ENCODE data around the gene THAP7.
A peak's percentile ranks its signal among the peaks of the same experiment; 100 is the strongest.

The THAP7 gene

GRCh38 chr22:20992456-20993303, 9.2 kb downstream of the THAP7 start:
- DNase-seq = no peak

- DNase-seq = no peak
These were observed 9.9 kb downstream of the THAP7 start for GRCh38 chr22:20992056-20992442.

GRCh38 chr22:20991252-20992055, 10.5 kb downstream of the THAP7 start:
- DNase-seq = no peak

GRCh38 chr22:20990184-20991180, 11.4 kb downstream of the THAP7 start:
- no peak for DNase-seq

GRCh38 chr22:20989323-20990138, 12.4 kb downstream of the THAP7 start:
- DNase-seq = no peak

GRCh38 chr22:20988573-20989322, 13.2 kb downstream of the THAP7 start:
- DNase-seq = no peak

GRCh38 chr22:20987375-20987774, 14.5 kb downstream of the THAP7 start:
- DNase-seq = no peak

- DNase-seq = no peak
These were observed 15.6 kb downstream of the THAP7 start for GRCh38 chr22:20986365-20986764.

GRCh38 chr22:20985720-20986119, 16.2 kb downstream of the THAP7 start:
- no peak for DNase-seq

- DNase-seq = no peak
These were observed 18.7 kb downstream of the THAP7 start for GRCh38 chr22:20983081-20983771.

GRCh38 chr22:20982563-20982882, 19.4 kb downstream of the THAP7 start:
- no peak for DNase-seq

- peak; percentile 73 for DNase-seq
These were observed 19.9 kb downstream of the THAP7 start, which contains the start of gene LZTR1 for GRCh38 chr22:20981787-20982562. Gene LZTR1 (plus strand): TSS chr22:20982297. CDS start chr22:20982372, 75 bp downstream.

- DNase-seq = no peak
These were observed 20.8 kb downstream of the THAP7 start for GRCh38 chr22:20980938-20981722.

GRCh38 chr22:20980523-20980922, 21.4 kb downstream of the THAP7 start:
- DNase-seq = no peak

GRCh38 chr22:20979940-20980453, 21.9 kb downstream of the THAP7 start:
- DNase-seq = no peak

GRCh38 chr22:20979243-20979809, 22.6 kb downstream of the THAP7 start:
- DNase-seq = peak; percentile 54

GRCh38 chr22:20978419-20978818, 23.5 kb downstream of the THAP7 start:
- DNase-seq = no peak

GRCh38 chr22:20977516-20978170, 24.3 kb downstream of the THAP7 start:
- DNase-seq = no peak
